LNCAP (cell line): Measurements from ENCODE around the gene FAM240A.

Experiments used
- TF ChIP-seq, protein P1 (sequence below): fragments of 450-650 bp; IDR thresholded peaks from 2 replicates; pipeline ENCODE4 v1.5.1; 2017; ENCODE audit warnings: mild to moderate bottlenecking

Gene FAM240A

DNA sequence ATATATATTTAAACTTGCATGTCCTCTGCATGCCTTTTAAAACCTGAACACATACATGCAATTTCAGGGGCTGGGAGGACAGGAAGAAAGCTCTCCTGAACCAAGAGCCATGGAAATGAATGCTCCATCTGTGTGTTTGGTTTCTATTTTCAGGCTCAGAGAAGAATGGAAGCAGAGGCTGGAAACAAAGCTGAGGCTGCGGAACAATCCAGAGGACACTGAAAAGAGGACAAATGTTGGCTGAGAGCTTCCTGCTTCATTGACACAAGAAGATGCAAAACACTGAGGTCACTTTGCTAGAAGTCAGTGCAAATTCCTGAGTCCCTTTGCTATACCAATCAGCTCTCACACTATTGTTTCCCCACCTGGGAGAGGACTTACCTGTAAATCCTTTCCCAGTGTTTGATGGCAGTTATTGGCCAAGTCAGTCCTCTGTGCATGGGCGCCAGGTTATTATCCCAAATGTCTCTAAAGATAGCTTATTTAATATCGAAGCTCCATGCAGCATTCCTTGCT lies 12.7 kb downstream of the FAM240A start:
- TF ChIP-seq, protein P1, sequence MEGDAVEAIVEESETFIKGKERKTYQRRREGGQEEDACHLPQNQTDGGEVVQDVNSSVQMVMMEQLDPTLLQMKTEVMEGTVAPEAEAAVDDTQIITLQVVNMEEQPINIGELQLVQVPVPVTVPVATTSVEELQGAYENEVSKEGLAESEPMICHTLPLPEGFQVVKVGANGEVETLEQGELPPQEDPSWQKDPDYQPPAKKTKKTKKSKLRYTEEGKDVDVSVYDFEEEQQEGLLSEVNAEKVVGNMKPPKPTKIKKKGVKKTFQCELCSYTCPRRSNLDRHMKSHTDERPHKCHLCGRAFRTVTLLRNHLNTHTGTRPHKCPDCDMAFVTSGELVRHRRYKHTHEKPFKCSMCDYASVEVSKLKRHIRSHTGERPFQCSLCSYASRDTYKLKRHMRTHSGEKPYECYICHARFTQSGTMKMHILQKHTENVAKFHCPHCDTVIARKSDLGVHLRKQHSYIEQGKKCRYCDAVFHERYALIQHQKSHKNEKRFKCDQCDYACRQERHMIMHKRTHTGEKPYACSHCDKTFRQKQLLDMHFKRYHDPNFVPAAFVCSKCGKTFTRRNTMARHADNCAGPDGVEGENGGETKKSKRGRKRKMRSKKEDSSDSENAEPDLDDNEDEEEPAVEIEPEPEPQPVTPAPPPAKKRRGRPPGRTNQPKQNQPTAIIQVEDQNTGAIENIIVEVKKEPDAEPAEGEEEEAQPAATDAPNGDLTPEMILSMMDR = no peak

DNA sequence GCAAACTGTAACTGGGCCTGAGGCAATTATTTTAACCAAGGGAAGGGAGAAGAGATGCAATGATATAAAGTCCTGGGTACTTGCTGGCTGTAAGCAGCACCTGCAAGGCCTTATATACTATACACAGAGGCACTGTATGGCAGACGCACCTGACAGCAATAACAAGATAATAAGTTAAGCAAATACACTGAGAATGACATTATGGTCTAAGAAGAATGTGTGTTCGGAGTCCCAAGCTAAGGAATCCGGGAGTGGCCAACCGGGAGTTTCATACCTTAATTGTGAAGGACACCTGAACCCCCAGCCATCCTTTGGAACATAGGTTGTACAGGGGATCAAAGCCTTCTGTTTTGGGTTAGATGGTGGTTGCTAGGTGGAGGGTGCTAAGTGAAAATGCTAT lies 13.7 kb downstream of the FAM240A start:
- TF ChIP-seq, protein P1 = no peak

GRCh38 chr3:46627078-46627477 lies 14.8 kb downstream of the FAM240A start:
- TF ChIP-seq, protein P1 = no peak

DNA sequence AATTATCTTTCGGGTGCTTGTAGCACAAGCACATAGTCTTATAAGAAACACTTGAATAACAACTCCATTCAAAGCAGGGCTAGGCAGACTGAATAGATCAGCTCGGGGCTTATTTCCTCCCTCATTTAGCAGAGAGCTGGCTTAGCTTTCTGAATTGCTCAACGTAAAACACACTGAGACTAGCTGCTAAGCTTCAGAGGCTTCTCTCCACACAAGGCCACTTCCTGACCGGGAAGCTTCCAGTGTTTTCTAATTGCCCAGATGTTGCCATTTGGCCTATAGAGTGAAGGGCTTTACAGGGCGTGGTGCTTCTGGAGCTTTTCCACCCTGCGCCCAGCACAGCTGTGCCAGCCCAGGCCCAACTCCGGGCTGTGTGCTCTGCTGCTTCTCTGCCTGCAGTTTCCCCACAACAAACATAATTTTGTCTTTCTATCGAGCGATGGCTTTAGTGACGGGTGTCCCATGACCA lies 16.6 kb downstream of the FAM240A start:
- TF ChIP-seq, protein P1 = no peak

DNA sequence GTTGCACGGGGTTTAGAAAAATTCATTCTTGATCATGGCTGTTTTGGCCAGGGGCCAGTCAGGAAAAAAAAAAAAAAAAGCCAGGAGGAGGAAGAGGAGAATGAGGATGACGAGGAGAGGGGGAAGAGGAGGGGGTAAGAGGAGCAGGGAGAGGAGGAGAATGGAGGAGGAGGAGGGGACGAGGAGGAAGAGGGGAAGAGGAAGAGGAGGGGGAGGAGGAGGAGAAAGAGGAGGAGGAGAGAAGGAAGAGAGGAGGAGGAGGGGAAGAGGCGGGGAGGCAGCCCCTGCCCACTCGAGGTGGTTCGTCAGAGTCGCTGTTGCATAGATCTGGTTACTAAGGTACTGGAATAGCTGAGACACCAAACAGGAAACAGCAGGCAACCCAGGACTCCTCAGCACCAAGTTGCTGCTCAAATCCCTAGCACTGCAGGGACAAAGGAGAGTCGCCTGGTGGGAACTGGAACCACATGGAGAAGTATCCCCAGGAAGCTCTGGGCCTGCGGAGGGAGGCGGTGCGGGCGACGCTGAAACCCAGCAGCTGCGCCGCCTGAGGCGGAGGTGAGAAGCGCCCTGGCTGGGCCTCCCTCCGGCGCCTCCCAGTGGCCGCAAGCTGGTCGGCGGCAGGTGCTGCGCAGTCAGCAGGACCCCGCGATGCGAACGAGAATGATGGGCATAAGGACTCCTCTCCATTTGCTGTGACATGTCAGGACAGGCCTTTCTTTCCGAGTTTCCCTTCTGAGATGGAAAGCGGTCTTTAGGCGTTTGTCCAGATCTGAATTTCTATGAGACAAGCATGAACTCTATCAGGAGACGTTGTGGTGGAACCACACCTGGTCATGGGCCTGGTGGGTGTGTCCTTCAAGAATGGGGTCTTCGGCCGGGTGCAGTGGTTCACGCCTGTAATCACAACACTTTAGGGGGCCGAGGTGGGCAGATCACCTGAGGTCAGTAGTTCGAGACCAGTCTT lies 17.5 kb downstream of the FAM240A start:
- TF ChIP-seq, protein P1 = peak; percentile 99

- TF ChIP-seq, protein P1 = no peak
These were observed 20.5 kb downstream of the FAM240A start for GRCh38 chr3:46632792-46633191.

DNA sequence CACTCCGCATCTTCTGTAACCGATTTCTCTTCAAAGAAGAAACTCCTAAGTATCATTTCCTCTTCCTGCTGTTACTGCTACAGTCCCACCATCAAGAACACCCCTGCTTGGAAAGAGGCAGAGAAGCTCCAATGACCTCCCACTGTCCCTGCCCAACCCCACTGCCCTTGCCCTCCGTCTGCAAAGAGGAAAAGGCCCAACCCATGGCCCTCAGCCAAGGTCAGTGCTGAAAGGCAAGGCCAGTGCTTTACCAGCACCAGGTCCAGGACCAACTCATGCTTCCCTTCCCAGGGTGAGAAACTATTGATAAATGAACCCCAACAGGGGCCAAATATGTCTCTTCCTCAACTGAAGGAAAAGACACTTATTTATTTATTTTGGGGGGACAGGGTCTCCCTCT lies 22.5 kb downstream of the FAM240A start:
- TF ChIP-seq, protein P1 = no peak
